NCI-H146 (cell line): ENCODE measurements around the gene ZNF407.
"Not testable (repeated sequence)": the region's sequence is repeated elsewhere in the genome, so short reads cannot be mapped to it uniquely, and the experiment has no call there.

Source experiments
- DNase-seq: peaks from one replicate; lab custom pipeline; 2025; lab: John Stamatoyannopoulos, UW

The ZNF407 gene

DNA sequence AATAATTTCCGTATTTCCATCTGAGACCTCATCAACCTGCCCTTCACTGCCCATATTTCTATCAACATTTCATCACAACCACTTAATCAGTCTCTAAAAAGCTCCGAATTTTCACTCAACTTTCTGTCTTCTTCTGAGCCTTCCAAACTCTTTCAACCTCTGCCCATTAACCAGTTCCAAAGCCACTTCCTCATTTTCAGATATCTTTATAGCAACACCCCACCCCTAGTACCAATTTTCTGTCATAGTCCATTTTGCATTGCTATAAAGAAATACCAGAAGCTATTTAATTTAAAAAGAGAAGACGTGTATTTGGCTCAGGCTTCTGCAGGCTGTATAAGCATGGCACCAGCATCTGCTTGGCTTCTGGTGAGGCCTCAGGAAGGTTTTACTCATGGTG, 504.2 kb downstream of the ZNF407 start:
- DNase-seq = no peak

DNA sequence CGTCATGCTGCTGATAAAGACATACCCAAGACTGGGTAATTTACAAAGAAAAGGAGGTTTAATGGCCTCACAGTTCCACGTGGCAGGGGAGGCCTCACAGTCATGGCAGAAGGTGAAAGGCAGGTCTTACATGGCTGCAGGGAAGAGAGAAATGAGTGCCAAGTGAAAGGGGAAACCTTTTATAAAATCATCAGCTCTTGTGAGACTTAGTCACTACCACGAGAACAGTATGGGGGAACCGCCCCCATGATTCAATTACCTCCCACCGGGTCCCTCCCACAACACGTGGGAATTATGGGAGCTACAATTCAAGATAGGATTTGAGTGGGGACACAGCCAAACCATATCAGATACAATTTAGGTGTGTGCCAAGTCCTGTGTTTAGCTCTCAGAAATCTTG, 506.4 kb downstream of the ZNF407 start:
- not testable (repeated sequence) for DNase-seq

DNA sequence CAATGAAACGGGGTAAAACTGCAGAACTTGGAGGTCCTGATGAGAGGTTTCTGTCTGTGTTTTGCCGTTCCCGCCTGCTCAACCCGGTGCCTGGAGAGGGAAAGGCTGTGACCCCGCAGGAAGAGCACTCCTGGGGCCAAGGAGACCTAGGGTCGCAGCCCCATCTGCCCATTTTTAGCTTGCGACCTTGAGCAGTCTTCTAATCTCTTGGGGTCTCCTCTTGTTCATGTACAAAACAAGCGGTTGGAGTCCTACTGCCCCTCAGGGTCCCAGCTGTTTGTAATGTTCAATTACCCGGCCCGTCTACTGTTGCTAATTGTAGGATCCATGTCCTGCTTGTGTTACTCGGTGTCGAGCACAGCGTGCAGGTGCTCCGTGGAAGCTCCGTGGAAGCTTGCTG, 506.8 kb downstream of the ZNF407 start:
- DNase-seq = no peak

GRCh38 chr18:75105551-75106254, 508.0 kb downstream of the ZNF407 start:
- DNase-seq = no peak

DNA sequence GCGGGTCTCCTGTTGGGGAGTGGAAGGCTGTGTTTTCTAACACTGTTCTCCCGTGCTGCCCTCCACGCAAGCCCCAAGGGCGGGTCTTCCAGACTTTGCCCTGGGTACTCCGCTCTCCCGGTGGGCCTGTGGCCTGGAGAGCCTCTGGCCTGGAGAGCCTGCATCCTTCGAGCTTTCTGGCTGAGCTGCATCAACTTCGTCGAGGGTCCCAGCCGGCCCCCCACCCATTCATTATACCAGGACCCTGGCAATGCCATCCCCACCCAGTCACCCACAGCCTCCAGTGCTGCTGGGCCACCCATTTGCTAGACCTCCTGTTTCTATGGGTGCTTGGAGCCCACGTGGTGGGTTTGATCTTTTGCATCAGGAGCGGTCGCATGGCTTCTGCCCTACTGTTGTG, 509.1 kb downstream of the ZNF407 start:
- DNase-seq = no peak

GRCh38 chr18:75107196-75107930, 509.7 kb downstream of the ZNF407 start:
- no peak for DNase-seq

- DNase-seq = no peak
Observed at GRCh38 chr18:75107931-75108276, 510.2 kb downstream of the ZNF407 start.

DNA sequence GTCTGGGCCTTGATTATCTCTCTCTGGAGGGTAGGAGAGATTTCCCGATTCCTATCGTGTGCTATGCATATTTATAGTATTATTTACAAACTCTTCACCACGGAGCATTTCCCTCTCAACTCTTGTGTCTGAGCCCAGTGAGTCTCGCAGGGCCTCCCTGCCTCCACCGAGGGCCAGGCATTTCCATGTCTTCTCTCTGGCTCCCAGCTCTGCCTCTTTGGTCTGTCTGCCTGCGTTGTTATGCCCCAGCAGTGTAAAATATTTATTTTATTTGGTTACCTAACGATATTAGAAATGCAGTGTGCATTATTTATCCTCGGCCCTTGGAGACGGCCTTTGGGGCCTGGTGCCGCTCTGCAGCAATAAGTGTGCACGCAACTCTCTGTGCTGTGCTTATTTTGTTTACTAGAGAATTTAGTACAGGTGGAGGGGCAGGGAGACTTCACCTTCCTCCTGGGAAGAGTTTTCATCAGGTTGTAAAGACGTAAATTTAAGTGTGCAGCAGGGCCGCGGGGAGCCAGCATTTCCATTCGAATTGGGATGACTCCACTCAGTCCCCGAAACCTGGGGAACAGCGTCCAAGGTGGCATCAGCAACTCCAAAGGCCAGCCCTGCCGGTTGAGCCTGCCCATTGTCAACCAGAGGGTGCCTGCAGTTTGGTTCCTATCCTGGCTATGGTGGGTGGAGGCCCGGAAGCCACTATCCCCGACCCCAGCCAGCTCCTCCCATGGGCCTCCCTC, 511.1 kb downstream of the ZNF407 start:
- DNase-seq = no peak

DNA sequence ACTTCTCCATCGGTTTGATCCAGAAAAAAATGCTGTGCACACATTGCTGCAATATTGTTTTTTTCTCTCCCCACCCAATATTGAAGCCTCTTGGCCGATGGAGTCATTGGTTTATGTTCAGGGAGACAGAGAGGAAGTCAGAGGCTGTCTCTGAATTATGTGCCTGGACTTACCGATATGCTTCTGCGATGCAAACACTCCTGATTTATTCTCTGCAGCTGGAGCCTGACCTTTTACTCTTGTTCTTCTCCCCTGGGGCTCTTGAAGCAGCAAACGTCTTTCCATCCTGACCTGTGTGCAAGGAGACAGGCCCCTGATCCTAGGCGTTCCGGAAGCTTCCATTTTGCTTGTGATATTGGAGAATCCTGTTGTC, 511.6 kb downstream of the ZNF407 start:
- DNase-seq = no peak

GRCh38 chr18:75109819-75110218, 512.1 kb downstream of the ZNF407 start:
- no peak for DNase-seq

DNA sequence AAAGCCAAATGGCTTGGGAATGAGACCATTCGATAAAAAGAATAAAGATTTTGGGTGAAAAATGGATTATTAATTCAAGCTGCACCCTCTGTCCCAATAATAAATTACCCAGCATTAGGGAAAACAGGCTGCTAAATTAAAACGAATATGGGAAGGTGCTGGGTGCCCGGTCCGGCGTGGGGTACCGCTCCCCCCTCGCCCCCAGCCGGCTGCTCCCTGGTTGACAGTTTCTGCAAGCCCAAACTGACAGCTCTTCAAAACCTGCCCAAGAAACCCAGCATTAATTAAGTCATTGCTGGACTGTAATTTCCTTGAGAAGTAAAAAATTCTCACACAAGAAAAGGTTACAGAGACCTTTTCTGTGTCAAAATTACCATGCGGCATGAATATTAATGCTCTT, 512.6 kb downstream of the ZNF407 start:
- DNase-seq = no peak

GRCh38 chr18:75110846-75111415, 513.3 kb downstream of the ZNF407 start:
- peak; percentile 70 for DNase-seq

GRCh38 chr18:75111760-75112159, 514.1 kb downstream of the ZNF407 start:
- DNase-seq = peak; percentile 81

- no peak for DNase-seq
Observed at GRCh38 chr18:75112186-75113096, 514.8 kb downstream of the ZNF407 start.

GRCh38 chr18:75113455-75113854, 515.8 kb downstream of the ZNF407 start:
- DNase-seq = no peak

DNA sequence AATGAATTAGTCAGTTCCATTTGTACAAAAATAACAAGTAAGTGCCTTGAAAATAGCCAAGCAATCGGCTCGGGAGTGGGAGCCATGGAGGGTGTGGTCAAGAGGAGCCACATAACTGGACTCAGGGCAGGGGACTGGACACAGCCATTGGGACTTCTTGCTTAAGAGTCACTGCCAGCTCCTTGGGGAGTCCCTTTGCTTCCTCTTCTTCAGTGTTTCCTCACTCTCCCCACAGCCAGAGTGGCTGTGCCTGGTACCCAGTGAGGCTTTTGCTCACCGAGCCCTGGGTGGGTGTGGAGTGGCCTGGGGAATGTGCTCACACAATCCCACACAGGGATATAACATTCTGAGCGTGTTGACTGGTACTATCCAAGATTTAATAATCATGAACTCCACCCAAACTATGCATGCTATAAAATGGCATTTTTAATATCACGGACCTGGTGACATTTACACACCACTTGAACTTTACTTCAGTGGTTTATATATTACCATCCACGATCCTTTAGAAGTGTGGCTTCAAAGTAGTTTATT, 516.6 kb downstream of the ZNF407 start:
- DNase-seq = no peak
